Activated CD4-positive, alpha-beta T cell treated with anti-CD3 and anti-CD28 coated beads, Interleukin-2, amount 50 U/mL, for 4 hours (primary cell): ENCODE results near the gene UGT1A8.
"Not testable (repeated sequence)": the region's sequence is repeated elsewhere in the genome, so short reads cannot be mapped to it uniquely, and the experiment has no call there.

Source experiments
- DNase-seq, 2 experiments: peaks; one replicate each; pipeline ENCODE4 v3.0.0-alpha.2; 2020

The UGT1A8 gene

GRCh38 chr2:233736868-233737653 lies 119.6 kb downstream of the UGT1A8 start:
- DNase-seq, result not testable (repeated sequence)

- DNase-seq, result no peak
Observed at GRCh38 chr2:233740870-233741269, 123.4 kb downstream of the UGT1A8 start.

- DNase-seq, result no peak
Observed at GRCh38 chr2:233743464-233744259, 126.2 kb downstream of the UGT1A8 start.

GRCh38 chr2:233745073-233745755 lies 127.8 kb downstream of the UGT1A8 start:
- DNase-seq, result no peak

DNA sequence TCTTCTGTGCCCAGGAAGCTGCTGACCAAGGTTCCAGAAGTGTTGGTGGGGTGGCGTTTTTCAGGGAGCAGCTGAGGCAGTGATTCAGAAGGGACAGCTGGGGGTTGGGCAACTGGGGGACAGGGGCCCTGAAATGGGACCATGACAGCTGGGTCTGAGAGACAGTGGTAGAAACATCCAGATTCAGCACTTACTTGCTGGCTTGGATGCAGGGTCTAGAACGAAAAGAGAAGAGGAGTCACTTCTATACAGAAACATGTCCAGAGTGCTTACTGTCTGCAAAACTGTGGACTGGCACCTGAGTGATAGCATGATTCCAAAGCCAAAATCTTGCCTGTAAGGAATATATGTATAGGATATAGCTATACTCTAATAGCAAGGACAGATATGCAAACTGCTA lies 128.4 kb downstream of the UGT1A8 start:
- not testable (repeated sequence) for DNase-seq

GRCh38 chr2:233746475-233747282 lies 129.2 kb downstream of the UGT1A8 start:
- no peak for DNase-seq

DNA sequence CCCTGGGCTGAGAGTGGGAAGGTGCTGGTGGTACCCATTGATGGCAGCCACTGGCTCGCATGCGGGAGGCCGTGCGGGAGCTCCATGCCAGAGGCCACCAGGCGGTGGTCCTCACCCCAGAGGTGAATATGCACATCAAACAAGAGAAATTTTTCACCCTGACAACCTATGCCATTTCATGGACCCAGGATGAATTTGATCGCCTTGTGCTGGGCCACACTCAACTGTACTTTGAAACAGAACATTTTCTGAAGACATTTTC lies 129.8 kb downstream of the UGT1A8 start:
- DNase-seq, result no peak

- DNase-seq, result not testable (repeated sequence)
Observed at GRCh38 chr2:233750689-233751088, 133.3 kb downstream of the UGT1A8 start.

- not testable (repeated sequence) for DNase-seq
Observed at GRCh38 chr2:233751212-233752009, 134.0 kb downstream of the UGT1A8 start.

- no peak for DNase-seq
Observed at GRCh38 chr2:233754872-233755611, 137.6 kb downstream of the UGT1A8 start.

DNA sequence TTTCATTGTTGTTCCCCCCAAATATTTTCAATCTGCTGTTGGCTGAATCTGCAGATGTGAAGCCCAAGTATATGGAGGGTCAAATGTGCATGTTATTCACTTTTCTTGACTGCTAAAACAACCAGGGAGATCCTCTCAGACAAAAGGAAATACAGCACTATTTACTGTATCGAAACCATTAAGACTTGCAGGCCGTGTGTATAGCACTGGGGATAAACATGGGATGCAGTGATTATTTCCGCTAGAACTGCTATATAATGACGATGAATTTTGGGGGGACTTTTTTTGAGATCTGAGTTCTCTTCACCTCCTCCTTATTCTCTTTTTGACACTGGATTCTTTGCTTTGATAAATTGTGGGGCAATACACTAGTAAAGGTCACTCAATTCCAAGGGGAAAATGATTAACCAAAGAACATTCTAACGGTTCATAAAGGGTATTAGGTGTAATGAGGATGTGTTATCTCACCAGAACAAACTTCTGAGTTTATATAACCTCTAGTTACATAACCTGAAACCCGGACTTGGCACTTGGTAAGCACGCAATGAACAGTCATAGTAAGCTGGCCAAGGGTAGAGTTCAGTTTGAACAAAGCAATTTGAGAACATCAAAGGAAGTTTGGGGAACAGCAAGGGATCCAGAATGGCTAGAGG lies 139.1 kb downstream of the UGT1A8 start:
- no peak for DNase-seq

- DNase-seq, result no peak
Observed at GRCh38 chr2:233758141-233758540, 140.7 kb downstream of the UGT1A8 start.

DNA sequence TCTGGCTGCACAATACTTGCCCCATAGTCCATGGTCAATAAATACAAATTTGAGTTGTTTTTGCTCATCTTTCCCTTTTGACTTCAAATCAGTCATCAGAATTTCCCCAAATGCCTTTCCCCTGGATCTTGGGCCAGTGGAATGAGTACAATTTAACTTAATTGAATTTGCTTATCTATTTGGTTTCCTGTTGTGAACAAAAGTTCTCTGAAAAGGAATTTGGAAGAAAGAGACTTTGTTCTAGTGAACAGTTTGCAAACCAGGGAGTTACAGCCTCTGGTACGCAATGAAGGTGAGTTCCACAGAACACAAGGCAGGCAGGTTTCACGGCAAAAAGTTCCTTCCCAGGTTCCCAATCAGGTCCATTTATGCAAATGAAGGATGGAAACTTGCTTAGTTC lies 141.4 kb downstream of the UGT1A8 start:
- DNase-seq, result no peak

DNA sequence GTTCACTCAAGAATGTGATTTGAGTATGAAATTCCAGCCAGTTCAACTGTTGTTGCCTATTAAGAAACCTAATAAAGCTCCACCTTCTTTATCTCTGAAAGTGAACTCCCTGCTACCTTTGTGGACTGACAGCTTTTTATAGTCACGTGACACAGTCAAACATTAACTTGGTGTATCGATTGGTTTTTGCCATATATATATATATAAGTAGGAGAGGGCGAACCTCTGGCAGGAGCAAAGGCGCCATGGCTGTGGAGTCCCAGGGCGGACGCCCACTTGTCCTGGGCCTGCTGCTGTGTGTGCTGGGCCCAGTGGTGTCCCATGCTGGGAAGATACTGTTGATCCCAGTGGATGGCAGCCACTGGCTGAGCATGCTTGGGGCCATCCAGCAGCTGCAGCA lies 142.6 kb downstream of the UGT1A8 start, which contains the start of gene UGT1A1:
UGT1A1 (plus strand) TSS at position 228 of the 400 bp plus-strand sequence; CDS start at position 246, 18 bp downstream.
- DNase-seq, result no peak

- no peak for DNase-seq
Observed at GRCh38 chr2:233761040-233761769, 143.8 kb downstream of the UGT1A8 start.

- no peak for DNase-seq
Observed at GRCh38 chr2:233764264-233764663, 146.8 kb downstream of the UGT1A8 start.

- DNase-seq, result no peak
Observed at GRCh38 chr2:233764761-233765160, 147.3 kb downstream of the UGT1A8 start.

GRCh38 chr2:233766416-233766815 lies 149.0 kb downstream of the UGT1A8 start:
- DNase-seq, result no peak

DNA sequence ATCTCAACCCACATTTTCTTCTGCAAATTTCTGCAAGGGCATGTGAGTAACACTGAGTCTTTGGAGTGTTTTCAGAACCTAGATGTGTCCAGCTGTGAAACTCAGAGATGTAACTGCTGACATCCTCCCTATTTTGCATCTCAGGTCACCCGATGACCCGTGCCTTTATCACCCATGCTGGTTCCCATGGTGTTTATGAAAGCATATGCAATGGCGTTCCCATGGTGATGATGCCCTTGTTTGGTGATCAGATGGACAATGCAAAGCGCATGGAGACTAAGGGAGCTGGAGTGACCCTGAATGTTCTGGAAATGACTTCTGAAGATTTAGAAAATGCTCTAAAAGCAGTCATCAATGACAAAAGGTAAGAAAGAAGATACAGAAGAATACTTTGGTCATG lies 150.6 kb downstream of the UGT1A8 start:
- no peak for DNase-seq

- DNase-seq, result no peak
Observed at GRCh38 chr2:233769260-233769659, 151.8 kb downstream of the UGT1A8 start.
